DND-41 (cell line): ENCODE results near the gene RNGTT.

Experiments used
- EZH2 ChIP-seq: IDR thresholded peaks from 3 replicates; pipeline ENCODE4 v1.6.1; 2012; ENCODE audit warnings: borderline replicate concordance, low read depth, mild to moderate bottlenecking, moderate library complexity, low read length, inconsistent platforms; ENCODE audit not compliant: severe bottlenecking
- TF ChIP-seq, protein P1 (sequence below): IDR thresholded peaks from 2 replicates; pipeline ENCODE4 v1.5.1; 2012; ENCODE audit warnings: borderline replicate concordance, low read length, moderate library complexity, mild to moderate bottlenecking; ENCODE audit not compliant: poor library complexity, severe bottlenecking; ENCODE audit errors: extremely low read depth

GRCh38 chr6:88741071-88741470 lies 222.3 kb downstream of the RNGTT start:
- TF ChIP-seq, protein P1, sequence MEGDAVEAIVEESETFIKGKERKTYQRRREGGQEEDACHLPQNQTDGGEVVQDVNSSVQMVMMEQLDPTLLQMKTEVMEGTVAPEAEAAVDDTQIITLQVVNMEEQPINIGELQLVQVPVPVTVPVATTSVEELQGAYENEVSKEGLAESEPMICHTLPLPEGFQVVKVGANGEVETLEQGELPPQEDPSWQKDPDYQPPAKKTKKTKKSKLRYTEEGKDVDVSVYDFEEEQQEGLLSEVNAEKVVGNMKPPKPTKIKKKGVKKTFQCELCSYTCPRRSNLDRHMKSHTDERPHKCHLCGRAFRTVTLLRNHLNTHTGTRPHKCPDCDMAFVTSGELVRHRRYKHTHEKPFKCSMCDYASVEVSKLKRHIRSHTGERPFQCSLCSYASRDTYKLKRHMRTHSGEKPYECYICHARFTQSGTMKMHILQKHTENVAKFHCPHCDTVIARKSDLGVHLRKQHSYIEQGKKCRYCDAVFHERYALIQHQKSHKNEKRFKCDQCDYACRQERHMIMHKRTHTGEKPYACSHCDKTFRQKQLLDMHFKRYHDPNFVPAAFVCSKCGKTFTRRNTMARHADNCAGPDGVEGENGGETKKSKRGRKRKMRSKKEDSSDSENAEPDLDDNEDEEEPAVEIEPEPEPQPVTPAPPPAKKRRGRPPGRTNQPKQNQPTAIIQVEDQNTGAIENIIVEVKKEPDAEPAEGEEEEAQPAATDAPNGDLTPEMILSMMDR, result no peak
- TF ChIP-seq EZH2, result no peak
